ENCODE data around the gene NT5DC1.

DNA sequence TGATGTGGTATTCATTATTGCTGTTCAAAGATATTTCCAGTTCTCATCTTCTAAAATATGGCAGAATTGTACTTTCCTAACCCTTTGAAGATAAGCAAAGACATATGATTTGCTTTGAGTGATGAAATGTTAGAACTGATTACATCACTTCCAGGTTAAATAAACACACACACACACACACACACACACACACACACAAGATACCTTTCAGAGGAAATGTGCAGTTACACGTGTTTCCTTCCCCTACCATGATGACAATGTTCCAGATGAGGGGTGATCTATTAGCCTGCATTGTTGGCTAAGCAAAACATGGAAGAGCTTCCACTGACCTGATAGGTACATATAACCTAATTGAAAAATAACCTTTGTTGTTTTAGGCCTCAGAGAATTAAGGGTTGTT lies 28.3 kb upstream of the NT5DC1 start:
- TF ChIP-seq CTCF (IDR thresholded peaks at IDR 0.05 in 4 of 5, conservative IDR thresholded peaks at IDR 0.05 in 1 of 5), result no peak
- no peak for TF ChIP-seq POLR2A (IDR thresholded peaks at IDR 0.05)
